Fibroblast of gingiva (primary cell): ENCODE data around the gene ATXN7.

ENCODE experiments used
- DNase-seq: peaks from one replicate; pipeline ENCODE4 v3.0.0-alpha.2; 2011; ENCODE audit warnings: low read depth

ATXN7 gene

DNA sequence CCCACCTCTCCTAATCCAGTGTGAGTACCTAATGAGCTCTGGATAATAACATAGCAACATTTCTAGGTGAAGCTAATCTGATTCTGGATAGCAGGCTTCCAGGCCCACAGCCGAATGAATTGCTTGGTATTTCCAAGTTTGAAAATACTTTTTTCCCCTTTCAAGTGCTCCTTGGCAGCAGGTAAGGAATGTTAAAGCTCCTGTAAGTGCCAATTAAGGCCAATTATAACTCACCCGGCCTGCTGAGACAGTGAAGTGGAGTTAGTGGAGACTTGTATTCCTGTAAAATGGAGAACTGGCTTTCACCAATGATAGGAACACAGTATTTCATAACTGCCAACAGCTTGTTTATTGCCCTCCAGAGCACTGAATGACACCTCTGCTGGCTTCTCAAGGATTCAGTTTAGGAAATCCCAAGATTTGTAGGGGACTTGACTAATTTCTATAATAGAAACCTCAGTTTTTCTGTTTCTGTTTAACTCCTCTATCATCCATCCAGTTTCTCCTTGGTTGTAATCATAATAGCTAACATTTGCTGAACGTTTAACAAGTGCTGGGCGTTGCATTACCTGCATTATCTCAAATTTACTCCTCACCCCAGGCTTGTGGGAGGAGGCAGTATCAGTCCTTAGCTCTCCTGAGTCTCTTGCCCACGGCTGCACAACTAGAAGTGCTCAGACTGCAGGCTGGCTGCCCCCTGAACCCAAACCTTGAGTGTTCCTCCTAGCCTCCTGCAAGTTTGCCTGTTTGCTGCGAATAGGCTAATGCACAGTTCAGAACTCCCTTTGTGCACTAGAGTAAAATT lies 101.2 kb downstream of the ATXN7 start:
- DNase-seq, result no peak

DNA sequence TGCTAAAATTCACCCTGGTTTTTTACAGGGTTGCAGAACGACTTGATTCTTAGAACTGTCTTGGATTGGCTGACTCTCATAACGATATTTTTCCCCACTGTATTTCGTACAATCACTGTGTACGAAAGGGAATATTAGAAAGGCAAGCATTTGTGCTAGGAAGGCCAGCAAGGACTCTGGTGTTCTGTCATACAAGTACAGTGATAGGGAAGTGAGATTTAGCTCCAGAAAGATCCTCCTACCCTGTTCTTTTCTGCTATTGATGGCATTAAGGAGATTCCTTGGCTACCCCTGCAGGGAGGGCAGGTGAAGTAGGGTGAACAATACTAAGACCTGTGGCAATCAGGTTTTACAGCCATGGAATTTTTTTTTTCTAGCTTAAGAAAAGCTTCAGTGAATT lies 102.3 kb downstream of the ATXN7 start:
- no peak for DNase-seq

DNA sequence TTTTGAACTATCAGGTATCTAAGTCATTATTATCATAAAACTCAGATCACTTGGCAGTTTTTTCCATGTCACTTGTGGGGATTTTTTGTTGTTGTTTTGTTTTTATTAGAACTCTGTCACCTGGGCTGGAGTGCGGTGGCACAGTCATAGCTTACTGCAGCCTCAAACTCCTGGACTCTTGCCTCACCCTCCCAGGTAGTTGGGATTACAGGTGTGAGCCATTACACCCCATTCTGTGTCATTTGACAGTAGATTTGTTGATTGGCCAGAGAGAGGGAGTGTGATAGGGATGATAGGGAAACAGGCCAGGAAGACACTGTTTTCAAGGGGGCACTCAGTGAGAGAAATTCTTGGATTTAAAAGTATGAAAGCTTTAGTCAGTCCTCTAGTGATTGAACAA lies 103.2 kb downstream of the ATXN7 start:
- DNase-seq, result no peak

DNA sequence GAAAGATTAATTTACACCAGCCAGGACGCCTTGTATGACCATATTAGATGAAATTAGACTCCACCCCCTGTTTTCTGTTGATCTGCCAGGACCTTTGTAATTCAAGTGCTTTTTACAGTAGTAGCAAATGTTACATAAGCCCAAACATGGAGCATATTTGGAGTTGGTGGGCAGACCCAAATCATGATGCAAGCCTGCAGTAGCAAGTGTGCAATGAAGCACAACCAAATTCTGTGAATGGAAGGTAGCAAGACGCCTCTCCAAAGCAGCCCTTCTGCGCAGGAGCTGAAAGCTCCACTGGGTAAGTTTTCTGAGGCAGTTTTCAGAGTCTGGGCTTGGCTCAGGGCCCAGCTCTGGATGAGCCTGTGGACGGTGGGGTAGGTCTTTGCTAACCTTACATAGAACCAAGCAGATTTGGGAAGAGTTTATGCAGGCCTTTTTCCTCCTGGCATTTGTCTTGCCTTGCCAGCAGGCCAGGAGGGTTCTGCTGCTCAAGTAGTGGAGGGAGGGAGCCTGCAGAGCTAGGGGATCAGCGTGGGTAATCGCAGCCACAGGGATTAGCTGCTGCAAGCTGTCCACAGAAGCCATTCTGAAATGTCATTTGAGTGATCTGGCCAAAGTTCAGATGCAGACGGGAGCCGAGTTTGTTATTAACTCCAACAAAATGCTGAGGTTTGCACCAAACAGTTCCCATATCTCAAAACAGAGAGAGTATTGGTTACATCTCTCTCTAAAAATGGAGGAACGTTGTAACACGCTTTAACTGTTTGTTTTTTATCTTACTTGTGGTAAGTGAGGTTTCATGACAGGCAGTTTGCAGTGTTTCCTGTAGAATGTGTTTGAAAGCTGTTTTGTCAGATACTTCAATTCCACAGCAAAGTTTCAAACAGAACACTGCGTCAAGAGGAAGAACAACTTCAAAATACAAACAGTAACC lies 104.3 kb downstream of the ATXN7 start:
- DNase-seq, result peak; percentile 38

DNA sequence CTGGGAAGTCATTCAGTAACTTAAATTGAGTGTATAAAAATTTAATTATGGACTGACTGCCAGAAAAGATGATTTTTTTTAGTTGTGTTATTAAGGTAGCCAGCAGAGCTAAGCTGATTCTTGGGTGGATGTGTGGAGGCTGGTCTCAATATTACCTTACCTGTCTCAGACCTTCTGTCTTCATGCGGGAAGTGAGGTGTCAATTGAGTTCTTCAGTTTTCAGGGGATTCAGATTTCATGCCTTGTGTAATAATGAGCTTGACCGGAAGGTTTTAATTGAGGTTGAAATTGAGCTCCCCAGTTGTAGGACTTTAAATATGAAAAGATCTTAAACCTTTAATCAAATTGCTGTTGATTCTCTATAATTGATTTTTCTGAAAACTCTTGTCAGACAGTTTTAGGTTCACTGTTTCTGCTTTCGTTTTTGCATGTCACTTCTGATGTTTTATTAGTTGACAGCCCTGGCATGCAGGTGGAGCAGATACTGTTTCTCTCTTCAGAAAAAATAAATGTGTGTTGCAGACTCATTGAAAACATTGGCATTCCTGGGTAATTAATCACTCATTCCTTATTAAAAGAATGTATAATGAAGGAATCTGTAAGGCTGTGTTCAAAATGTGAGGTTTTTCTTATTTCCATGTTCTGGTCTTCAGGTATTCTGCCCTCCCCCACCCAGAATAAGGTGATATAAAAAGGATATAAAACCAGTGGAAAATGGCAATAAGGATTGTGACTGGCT lies 105.1 kb downstream of the ATXN7 start:
- DNase-seq, result no peak

DNA sequence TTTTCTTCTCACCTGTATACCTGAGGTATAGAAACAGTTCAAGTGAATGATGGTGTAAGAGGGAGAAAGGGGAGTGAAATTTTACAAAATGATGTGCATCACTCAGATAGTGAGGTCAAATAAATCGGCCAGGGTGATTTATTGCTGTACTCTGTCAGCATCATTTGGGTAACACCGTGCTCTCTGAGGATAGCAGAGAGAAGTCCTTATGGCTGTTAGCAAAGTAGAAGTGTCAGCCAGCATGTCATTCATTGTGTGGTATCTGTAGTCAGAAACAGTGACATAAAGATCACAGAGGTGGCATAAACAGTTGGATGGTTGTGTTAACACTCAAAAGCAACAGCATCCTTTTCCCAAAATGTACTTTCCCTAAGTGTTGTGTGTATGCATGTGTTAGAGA lies 106.2 kb downstream of the ATXN7 start:
- DNase-seq, result no peak

DNA sequence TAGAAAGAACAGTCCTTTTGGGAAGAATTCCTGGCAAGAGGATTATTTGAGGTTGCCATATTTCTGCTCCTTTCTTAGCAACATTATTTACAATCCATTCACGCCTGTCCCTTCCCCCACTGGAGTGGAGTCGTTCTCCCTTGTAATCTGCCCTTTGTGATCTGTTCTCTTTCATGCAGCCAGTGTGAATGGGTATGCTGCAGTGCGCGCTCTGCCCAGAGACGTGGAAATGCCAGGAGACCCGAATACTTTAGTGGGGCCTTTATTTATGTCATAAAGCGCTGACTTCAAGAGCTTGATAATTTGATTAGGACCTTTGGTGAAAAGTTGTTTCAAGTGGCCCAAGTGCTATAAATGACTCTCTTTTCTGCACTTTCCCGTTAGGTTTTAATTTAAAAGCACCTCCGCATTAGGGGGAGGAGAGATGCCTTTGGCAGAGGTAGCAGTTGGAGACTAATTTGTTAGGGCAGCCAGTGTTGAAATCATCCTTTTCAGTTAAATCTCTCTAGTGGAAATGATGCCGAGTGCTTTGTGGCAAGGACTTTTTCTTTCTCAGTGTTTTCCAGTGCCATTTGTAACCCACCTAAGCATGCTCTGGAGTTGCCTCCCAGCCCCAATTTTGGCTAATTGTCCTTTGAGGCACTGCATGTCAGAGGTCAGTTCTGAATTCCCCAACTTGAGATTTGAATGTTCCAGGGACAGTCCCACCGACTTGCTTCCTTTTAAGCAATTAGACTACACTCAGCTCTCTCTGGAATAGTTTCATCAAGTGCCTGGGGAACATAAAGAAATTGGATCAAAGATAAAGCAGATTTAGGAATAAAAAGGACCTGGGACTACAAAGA lies 107.2 kb downstream of the ATXN7 start:
- no peak for DNase-seq

DNA sequence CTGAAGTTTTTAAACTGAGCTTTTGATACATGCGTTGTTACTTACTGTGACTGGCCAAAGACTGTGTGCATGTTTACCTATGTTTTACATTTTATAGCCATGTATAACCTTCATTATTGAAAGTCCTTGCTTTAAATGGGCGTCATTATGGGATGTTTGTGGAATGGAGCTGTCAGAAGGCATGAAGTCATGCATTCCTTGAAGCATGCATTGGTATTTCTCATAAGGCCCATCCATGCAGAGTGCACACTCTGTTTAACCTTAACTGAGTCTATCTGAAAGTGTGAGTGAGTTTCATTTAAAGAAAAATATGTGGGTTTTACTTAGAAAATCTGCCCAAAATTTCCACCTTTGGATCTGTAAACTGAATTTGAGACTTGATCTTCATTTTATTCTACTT lies 108.5 kb downstream of the ATXN7 start:
- DNase-seq, result no peak

DNA sequence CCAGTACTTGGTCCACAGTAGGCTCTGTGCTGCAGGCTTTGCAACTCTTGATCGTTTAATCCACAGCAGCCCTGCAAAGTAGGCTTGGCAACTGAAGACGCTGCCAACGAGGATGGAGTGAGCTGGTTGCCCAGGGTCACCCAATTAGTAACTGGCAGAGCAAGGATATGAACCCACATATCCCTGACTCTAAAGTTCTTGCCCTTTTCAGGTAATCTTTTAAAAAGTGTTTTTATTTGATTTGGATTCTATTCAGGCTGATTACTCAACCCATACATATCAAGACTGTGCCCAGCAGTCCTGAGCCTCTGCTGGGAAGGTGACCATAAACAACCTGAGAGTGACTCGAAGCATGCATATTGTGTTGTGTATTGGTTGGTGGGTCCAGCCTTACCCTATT lies 109.3 kb downstream of the ATXN7 start:
- DNase-seq, result no peak

DNA sequence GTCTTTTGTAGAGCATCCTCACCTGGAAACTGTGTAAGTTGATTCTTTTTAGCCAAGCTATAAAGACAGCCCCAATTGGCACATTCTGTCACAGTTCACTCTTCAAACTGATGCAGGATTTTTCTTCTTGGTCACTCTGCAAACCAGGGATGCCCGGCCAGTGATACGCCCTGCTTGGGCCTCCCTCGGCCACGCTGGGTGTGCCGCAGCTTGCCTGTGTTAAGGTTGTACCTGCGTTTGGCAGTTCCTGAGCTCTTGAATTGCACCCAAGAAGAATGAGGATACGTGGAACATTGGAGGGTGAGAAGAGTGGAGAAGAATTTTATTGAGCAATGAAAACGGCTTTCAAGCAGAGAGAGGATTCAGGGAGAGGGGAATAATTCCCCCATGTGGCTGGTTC lies 109.7 kb downstream of the ATXN7 start:
- no peak for DNase-seq

DNA sequence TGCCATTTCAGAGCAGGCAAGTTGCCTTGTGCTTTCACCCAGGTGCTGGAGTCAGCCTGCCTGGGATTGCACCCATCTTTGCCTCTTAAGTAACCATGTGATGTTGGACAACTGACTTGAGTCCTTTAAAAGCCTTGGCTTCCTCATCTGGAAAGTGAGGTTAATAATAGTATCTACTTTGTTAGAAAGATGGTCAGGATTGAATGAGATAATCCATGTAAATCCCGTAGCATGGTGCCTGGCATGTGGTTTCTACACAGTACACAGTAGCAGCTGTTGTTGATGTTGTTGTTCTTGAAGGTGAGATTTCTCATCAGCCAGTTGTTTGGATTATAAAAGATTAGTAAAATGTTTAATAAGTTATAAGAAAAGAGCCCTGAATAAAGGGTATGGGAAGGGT lies 110.8 kb downstream of the ATXN7 start:
- no peak for DNase-seq

DNA sequence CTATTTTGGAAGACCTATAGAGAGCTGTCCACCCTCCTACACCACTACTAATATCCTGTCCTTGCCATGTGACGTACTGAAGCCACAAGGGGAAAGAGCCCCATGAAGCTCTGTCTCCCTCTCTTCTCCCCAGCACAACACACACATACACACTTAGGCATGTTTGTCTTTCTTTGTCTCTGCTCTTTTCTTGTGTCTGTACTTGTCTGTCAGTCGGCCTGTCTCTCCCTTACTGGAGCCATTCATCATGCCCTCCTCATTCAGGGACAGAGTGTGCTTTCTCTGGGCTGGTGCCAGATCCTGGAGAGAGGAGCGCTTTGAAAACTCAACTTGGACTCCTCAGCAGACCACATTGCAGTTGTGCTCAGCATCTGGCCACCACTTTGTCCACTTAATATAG lies 112.1 kb downstream of the ATXN7 start:
- DNase-seq, result peak; percentile 56

DNA sequence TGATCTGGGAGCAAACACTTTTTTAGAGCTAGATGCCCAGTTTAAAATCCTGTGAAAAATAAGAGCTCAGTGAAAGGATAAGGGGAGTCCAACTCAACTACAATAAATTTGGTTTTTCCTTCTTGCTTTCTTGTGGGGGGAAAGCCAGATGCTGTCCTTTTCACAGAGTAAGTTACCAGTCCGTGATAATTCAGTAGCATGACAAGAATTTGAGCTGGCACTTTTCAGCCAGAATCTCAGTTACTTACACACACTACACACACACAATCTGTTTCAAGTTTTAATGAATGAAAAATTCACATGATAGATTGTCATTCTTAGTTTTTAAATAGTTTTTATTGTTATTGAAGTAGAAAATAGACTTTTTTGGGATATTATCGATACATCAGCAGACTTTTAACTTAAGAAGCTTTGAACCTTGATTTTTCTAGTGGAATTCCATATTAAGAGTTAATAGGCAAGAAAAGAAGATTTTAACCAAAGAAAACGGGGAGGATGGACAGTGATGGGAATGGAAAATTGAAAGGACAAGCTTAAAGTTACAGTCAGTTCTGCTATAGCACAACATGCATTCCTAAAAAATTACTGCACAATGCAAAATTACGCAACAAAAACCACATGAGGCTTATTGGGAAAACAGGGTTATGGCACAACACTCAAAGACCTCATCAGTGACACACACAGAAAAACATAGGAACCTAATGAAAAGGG lies 112.6 kb downstream of the ATXN7 start:
- DNase-seq, result peak; percentile 96

DNA sequence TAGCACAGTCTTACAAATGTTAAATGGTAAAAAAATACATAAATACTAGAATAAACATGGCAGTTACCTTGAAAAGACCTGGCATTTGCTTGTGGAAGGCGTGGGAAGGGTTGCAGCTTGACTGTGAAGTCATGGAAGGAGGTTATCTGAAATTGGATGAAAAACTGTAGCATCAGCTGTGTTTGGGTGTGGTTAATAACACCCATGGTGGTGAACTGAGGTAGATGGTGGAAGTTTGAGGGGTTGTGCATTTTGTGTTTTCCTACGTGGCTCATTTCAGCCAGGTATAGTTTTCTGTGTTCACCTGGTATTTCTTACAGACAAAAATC lies 113.2 kb downstream of the ATXN7 start:
- DNase-seq, result no peak

DNA sequence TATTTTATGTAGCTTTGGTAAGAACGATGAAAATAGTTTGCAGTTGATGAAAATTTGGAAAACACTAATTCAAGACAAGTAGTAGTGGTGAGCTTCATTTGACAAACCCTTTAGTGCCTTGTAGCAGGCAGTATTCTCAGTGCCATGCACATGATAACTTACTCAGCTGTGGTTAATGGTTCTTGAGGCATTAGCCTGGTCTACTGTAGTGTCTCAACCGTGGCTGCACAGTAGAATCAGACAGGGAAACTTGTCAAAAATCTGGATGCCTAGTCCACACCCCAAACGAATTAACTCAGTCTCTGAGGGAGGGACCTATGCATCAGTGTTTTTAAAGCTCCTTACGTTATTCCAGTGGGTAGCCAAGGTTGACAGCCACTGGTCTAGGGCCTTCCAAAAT lies 114.2 kb downstream of the ATXN7 start:
- DNase-seq, result no peak

DNA sequence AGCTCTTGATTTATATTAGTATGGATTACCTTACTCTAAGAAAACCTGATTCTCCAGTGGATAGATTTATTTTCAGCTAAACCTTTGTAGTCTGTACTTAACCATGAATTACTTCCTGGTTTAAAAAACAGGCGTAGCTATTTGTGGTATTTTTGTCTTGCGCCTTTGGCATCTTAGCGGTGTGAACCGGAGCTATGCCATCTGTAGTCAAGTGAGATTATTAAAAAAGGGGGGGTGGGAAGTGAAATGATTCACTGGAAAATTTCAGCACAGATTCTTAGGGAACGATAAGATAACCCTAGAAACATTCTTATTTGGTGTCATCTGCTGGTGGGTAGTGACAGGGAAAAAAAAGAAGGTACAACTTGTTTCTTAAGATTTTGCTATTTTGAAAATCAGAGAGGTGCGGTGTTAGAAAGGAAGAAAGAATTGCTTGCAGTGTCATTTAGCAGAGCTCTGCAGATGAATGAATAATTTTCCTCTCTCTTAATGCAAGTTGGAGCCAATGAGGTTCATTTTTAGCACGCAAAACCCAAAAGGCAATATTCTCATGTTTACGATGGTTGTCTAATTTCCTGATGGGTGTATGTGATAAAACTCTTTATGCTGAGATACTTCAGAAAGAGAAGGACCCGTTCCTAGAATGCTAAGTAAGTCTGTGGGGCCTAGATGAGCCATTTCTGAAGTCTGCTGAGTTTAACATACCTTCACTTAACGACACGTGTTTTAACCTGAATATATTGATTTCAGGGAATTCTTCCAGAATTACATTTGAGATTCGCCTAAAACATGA lies 115.6 kb downstream of the ATXN7 start:
- peak; percentile 17 for DNase-seq

DNA sequence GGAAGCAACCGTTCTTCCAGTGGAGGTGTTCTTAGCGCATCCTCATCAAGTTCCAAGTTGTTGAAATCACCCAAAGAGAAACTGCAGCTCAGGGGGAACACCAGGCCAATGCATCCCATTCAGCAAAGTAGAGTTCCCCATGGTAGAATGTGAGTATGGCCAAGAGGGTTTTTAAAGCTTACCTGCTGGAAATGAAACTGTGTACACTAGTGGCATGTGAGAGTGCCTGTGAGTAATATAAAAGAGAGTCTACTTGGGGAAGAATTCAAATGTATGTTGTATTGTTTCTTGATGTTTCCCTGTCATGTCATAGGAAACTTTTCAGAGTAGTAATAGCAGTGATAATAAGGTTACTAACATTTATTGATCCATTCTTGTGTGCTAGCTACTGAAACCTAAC lies 116.4 kb downstream of the ATXN7 start:
- DNase-seq, result no peak

DNA sequence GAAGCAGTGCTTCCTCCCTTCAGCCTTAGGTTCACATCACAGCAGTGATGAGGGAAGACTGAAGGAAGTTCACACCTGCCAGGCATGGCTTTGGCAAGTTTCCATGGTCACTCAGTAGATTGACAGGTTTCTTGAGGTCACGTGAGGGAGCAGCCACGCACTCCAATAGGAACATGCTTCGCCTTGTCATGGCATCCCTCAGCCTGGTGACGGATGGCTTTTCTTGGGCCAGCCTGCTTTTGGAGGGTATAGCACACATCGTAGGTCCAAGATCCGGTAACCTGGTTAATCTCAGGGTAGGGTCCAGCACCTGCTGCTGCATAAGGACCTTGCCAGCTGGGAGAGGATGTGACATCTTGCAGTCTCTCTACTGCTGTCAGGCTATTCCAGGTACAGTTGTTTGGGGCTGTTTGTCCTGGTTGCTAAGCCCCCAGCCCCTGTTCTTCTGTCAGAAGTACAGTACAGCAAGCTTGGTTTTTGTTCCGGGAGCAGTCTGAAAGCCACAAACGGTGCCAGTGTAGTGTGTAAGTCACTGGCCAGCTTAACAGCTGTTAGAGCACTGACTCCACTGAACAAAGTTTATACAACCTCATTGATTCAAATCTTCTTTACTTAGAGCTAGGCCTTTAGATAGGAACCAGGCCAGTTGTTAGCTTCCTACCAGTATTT lies 117.3 kb downstream of the ATXN7 start:
- no peak for DNase-seq

DNA sequence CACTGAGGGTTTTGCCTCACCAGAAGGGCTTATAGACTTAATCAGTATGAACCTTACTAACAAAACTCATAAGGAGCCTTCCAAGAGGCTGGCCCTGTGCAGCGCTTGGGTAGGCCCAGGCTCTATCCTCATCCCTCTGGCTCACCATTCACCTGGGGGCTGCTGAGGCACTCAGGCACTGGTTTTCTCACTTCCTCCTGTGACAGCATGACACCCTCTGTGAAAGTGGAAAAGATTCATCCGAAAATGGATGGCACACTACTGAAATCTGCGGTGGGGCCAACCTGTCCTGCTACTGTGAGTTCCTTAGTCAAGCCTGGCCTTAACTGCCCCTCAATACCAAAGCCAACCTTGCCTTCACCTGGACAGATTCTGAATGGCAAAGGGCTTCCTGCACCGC lies 118.3 kb downstream of the ATXN7 start:
- DNase-seq, result no peak

DNA sequence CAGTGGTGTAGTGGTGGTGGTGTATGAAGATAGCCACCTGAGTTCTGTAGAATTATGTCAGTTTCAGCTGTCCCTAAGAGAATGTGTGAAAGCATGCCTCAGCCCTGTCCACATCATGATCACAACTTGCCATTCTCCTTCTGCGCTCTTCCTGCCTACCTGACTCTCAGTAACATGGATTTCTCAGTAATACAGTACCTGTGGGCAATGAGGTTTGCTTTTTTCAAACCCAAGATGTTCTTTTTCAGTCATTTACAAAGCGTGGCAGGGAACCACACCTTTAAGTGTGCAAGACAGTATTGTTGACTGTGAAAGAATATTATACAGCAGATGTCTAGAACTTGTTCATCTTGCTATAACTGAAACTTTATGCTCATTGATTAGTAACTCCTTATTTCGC lies 120.7 kb downstream of the ATXN7 start:
- no peak for DNase-seq
